Endothelial cell of umbilical vein (primary cell): ENCODE results near the gene CABCOCO1.

Experiments used
- EZH2 ChIP-seq: IDR thresholded peaks from 2 replicates; pipeline ENCODE4 v1.6.1; 2012; ENCODE audit warnings: borderline replicate concordance, low read depth, mild to moderate bottlenecking, moderate library complexity, low read length, inconsistent platforms; ENCODE audit not compliant: severe bottlenecking
- MYC ChIP-seq: IDR thresholded peaks from one replicate; pipeline ENCODE4 v1.6.1; 2011; ENCODE audit warnings: mild to moderate bottlenecking, low read depth, low read length
- POLR2A ChIP-seq: IDR thresholded peaks from 2 replicates; pipeline ENCODE4 v1.6.1; 2012; ENCODE audit warnings: low read depth, mild to moderate bottlenecking, control low read depth, low read length
- POLR2AphosphoS5 ChIP-seq: IDR thresholded peaks from 2 replicates; pipeline ENCODE4 v1.6.1; 2012; ENCODE audit warnings: low read depth, mild to moderate bottlenecking, control low read depth, low read length, moderate library complexity; ENCODE audit not compliant: insufficient read depth
- TF ChIP-seq, protein P1 (sequence below), 2 donors: IDR thresholded peaks; 1 replicate in 1 of 2; 2 replicates in 1 of 2; pipeline ENCODE4 v1.5.1; 2011; ENCODE audit warnings: low read length in 2 of 2, mild to moderate bottlenecking in 2 of 2, moderate library complexity in 2 of 2, control low read depth in 1 of 2, inconsistent platforms in 1 of 2, low read depth in 1 of 2; ENCODE audit not compliant: insufficient read depth in 1 of 2; ENCODE audit errors: extremely low read depth in 1 of 2
- TF ChIP-seq, protein P2 (sequence below): IDR thresholded peaks from 2 replicates; pipeline ENCODE4 v1.6.1; 2011; ENCODE audit not compliant: insufficient read depth, insufficient read length

DNA sequence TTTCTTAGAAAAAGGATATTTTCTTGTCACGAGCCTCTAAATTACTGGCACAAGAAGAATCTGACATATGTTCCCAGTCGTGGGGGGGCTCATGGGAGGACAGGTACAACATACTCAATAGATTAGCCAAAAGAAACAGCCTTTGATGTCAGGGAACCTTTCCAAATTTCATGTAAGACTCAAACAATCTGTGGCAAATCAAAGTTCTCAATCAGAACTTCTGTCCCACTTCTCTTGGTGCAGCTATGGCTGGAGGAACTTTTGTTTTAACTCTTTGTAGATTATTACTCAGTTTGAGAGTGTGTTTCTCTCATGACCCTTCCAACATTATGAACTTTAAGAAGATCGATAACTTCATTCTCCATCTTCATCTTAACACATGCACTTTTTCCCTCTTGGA is 124.4 kb downstream of the CABCOCO1 start:
- TF ChIP-seq MYC (no peak), EZH2 (no peak), POLR2A (no peak), POLR2AphosphoS5 (no peak)
- TF ChIP-seq, protein P1, sequence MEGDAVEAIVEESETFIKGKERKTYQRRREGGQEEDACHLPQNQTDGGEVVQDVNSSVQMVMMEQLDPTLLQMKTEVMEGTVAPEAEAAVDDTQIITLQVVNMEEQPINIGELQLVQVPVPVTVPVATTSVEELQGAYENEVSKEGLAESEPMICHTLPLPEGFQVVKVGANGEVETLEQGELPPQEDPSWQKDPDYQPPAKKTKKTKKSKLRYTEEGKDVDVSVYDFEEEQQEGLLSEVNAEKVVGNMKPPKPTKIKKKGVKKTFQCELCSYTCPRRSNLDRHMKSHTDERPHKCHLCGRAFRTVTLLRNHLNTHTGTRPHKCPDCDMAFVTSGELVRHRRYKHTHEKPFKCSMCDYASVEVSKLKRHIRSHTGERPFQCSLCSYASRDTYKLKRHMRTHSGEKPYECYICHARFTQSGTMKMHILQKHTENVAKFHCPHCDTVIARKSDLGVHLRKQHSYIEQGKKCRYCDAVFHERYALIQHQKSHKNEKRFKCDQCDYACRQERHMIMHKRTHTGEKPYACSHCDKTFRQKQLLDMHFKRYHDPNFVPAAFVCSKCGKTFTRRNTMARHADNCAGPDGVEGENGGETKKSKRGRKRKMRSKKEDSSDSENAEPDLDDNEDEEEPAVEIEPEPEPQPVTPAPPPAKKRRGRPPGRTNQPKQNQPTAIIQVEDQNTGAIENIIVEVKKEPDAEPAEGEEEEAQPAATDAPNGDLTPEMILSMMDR (IDR thresholded peaks at IDR 0.05; ENCODE audit: extremely low read depth in 1 of 2, insufficient read depth in 1 of 2, low read depth in 1 of 2, low read length in 2 of 2), result no peak
- TF ChIP-seq, protein P2, sequence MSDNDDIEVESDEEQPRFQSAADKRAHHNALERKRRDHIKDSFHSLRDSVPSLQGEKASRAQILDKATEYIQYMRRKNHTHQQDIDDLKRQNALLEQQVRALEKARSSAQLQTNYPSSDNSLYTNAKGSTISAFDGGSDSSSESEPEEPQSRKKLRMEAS, result no peak
